GM12873 (cell line): Measurements from ENCODE around the gene HOXD11.

Source experiments
- TF ChIP-seq, protein P1 (sequence below): IDR thresholded peaks from 2 replicates; pipeline ENCODE4 v1.5.1; 2012; ENCODE audit warnings: low read depth, mild to moderate bottlenecking, moderate library complexity, low read length, control low read depth; ENCODE audit not compliant: insufficient read depth; ENCODE audit errors: missing control alignments

HOXD11 gene

GRCh38 chr2:176107731-176108181, 676 bp downstream of the HOXD11 start:
- TF ChIP-seq, protein P1, sequence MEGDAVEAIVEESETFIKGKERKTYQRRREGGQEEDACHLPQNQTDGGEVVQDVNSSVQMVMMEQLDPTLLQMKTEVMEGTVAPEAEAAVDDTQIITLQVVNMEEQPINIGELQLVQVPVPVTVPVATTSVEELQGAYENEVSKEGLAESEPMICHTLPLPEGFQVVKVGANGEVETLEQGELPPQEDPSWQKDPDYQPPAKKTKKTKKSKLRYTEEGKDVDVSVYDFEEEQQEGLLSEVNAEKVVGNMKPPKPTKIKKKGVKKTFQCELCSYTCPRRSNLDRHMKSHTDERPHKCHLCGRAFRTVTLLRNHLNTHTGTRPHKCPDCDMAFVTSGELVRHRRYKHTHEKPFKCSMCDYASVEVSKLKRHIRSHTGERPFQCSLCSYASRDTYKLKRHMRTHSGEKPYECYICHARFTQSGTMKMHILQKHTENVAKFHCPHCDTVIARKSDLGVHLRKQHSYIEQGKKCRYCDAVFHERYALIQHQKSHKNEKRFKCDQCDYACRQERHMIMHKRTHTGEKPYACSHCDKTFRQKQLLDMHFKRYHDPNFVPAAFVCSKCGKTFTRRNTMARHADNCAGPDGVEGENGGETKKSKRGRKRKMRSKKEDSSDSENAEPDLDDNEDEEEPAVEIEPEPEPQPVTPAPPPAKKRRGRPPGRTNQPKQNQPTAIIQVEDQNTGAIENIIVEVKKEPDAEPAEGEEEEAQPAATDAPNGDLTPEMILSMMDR = no peak

- TF ChIP-seq, protein P1 = no peak
Observed at GRCh38 chr2:176109192-176109901, 2.3 kb downstream of the HOXD11 start.

GRCh38 chr2:176109946-176110345, 2.9 kb downstream of the HOXD11 start:
- TF ChIP-seq, protein P1 = no peak

DNA sequence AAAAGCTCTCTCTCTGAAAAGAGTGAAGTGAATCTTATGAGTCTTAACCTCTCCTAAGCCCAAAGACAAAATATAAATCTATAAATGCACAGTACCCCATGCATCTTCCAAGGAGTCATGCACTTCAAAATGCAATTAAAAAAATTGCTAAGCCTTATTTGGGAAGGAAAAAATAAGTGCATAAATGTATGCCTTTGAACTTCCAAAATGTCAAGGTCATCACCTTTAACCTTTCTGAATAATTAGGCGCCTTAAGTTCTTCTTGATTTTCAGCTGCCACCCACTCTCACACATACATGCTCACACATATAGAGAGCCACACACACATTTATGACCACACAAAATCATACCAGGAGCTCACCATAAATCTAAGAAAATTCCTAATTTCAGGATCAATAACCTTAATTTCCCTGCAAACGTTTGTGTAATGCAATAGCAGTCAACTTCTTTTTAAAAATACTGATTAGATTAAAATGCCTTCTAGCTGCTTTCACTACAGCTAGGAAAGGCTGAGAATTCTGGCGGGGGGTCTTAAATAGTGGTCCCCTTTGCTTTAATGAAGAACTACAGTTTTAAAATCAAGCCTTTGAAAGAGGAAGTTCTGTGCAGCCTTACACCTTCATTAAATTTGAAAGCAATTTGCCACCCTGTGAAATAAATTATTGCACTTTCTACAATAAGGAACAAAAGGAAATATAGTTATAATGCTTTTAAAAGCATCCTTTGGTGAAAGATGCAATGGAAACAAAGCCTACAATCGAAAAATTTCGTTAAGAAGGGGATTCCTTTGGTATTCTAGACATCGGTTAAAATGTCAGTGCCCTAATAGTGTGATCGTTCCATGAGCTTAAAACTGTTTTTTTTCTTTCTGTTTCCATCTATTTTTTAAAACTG, 3.6 kb downstream of the HOXD11 start:
- TF ChIP-seq, protein P1 = no peak

GRCh38 chr2:176111309-176111663, 4.2 kb downstream of the HOXD11 start:
- TF ChIP-seq, protein P1 = peak; percentile 68

DNA sequence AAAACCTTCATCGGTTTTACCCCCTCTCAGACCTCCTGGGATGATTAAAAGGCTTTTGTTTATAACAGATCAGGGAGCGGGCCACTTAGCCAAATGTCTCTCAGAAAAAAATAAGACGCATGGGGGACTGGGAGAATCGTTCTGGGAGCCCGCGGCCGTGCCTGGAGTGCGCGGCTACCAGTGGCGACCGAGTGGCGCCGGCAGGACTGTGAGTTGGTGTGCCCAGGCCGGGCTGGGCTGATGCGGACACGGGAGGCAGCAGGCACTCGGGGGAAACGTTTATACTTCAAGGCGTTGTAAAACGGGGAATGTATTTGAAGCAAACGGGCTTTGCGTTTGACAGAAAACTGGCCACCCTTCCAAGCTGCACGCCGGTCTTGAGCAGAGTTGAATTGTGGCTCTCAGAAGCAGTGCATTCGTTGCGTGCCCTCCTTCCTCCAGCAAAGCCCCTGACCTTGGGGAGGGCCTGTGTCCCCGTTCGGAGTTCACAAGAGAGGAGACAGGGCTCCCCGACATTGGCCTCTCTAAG, 4.8 kb downstream of the HOXD11 start:
- TF ChIP-seq, protein P1 = no peak
